ENCODE results near the gene MAEA. TPM values are rescaled to one million over a fixed set of nuclear protein-coding genes. Genes with fewer than 3 reads are reported as not detected.

MAEA gene
- total RNA-seq, 1 experiment from 2014 or later = 81.1 TPM

DNA sequence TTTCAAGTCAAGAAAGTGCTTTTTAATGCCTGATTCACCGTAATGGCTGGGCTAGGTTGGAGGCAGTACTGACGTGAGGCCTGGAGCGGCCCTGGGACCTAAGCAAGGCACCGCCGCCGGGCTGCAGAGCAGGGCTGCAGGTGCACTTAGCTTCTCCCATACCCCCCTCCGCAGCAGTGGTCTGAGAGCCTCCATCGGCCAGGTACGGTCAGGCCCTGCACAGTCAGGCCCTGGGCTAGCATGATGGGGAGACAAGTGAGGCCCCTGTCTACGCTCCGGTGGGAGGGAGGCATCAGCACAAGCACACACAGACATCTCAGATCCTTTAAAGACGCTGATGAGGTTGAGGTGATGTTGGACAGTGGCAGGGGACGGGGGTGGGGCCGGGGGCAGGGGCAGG lies 4.7 kb downstream of the MAEA start:
- H3K4me1 ChIP-seq = peaks cover 8% of the 10 kb centered on the region
- no peaks in the 10 kb centered on the region for H3K27me3 ChIP-seq (replicated peaks; ENCODE audit: control insufficient read depth, insufficient read depth, low read length)
- ChIA-PET POLR2A (no interaction called here), CTCF (no interaction called here)
- Mint-ChIP-seq H3K27ac (ENCODE audit: unreplicated experiment) (no peak overlapping the region), H3K27me3 (ENCODE audit: insufficient read depth, unreplicated experiment) (no peaks in the 10 kb centered on the region), H3K4me3 (ENCODE audit: unreplicated experiment) (no peak overlapping the region), H3K4me1 (ENCODE audit: low read depth, unreplicated experiment) (no peaks in the 10 kb centered on the region), H3K9me3 (ENCODE audit: unreplicated experiment) (no peaks in the 10 kb centered on the region), H3K36me3 (ENCODE audit: insufficient read depth, unreplicated experiment) (peaks cover 33% of the 10 kb centered on the region)
- peaks cover under 1% of the 10 kb centered on the region; the same call in 1 of the 2 replicates for H3K36me3 ChIP-seq (ENCODE audit: control insufficient read depth, insufficient read depth, low read length)
- no TSS peak for BruUV-seq (replicated peaks)
- no peak overlapping the region for H3K4me3 ChIP-seq (ENCODE audit: low read depth, low read length)
- no peaks in the 10 kb centered on the region for H3K9me3 ChIP-seq
- intact Hi-C loops (cut with micrococcal nuclease; ENCODE audit: unreplicated experiment) = no loop called here
- no peak for DNase-seq
- TF ChIP-seq, protein P1, sequence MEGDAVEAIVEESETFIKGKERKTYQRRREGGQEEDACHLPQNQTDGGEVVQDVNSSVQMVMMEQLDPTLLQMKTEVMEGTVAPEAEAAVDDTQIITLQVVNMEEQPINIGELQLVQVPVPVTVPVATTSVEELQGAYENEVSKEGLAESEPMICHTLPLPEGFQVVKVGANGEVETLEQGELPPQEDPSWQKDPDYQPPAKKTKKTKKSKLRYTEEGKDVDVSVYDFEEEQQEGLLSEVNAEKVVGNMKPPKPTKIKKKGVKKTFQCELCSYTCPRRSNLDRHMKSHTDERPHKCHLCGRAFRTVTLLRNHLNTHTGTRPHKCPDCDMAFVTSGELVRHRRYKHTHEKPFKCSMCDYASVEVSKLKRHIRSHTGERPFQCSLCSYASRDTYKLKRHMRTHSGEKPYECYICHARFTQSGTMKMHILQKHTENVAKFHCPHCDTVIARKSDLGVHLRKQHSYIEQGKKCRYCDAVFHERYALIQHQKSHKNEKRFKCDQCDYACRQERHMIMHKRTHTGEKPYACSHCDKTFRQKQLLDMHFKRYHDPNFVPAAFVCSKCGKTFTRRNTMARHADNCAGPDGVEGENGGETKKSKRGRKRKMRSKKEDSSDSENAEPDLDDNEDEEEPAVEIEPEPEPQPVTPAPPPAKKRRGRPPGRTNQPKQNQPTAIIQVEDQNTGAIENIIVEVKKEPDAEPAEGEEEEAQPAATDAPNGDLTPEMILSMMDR (IDR thresholded peaks at IDR 0.05; ENCODE audit: insufficient read depth in 1 of 2, low read depth in 1 of 2, low read length in 1 of 2, severe bottlenecking in 1 of 2, unreplicated experiment in 1 of 2) = no peak

DNA sequence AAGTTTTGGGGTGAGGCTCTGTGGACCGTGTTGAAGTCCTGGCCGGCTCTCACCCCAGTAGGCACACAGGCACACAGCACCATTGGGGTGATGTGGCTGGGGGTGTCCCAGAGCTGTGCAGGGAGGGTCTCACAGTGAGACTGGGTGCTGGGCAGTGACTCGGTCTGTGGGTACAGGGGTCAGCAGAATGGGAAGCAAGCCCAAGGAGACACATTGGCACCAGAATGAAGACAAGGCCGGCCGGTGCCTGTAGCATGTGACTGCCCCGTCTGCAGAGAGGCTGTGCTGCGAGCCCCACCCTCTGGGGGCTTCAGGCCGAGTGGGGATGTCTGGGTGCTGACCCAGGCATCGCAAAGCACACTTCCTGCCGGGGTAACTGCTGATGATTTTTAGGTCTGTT lies 5.2 kb downstream of the MAEA start:
- Histone ChIP-seq H3K4me1 (peaks cover 8% of the 10 kb centered on the region), H3K36me3 (ENCODE audit: control insufficient read depth, insufficient read depth, low read length) (peaks cover 2% of the 10 kb centered on the region; the same call in 1 of the 2 replicates), H3K9me3 (no peaks in the 10 kb centered on the region), H3K27me3 (replicated peaks; ENCODE audit: control insufficient read depth, insufficient read depth, low read length) (no peaks in the 10 kb centered on the region), H3K4me3 (ENCODE audit: low read depth, low read length) (no peak overlapping the region)
- no peak overlapping the region for H3K4me3 Mint-ChIP-seq (ENCODE audit: unreplicated experiment)
- H3K27me3 Mint-ChIP-seq (ENCODE audit: insufficient read depth, unreplicated experiment) = no peaks in the 10 kb centered on the region
- TF ChIP-seq, protein P1 (IDR thresholded peaks at IDR 0.05; ENCODE audit: insufficient read depth in 1 of 2, low read depth in 1 of 2, low read length in 1 of 2, severe bottlenecking in 1 of 2, unreplicated experiment in 1 of 2) = no peak
- H3K36me3 Mint-ChIP-seq (ENCODE audit: insufficient read depth, unreplicated experiment) = peaks cover 38% of the 10 kb centered on the region
- intact Hi-C loops (cut with micrococcal nuclease; ENCODE audit: unreplicated experiment) = no loop called here
- H3K27ac Mint-ChIP-seq (ENCODE audit: unreplicated experiment) = no peak overlapping the region
- no TSS peak for BruUV-seq (replicated peaks)
- H3K4me1 Mint-ChIP-seq (ENCODE audit: low read depth, unreplicated experiment) = no peaks in the 10 kb centered on the region
- ChIA-PET POLR2A (no interaction called here), CTCF (interaction anchor here (0.6 kb wide), 1 partner anchor 53 kb away, joined by 4 read pairs; no protein-coding TSS in a partner anchor)
- DNase-seq = no peak
- H3K9me3 Mint-ChIP-seq (ENCODE audit: unreplicated experiment) = no peaks in the 10 kb centered on the region

DNA sequence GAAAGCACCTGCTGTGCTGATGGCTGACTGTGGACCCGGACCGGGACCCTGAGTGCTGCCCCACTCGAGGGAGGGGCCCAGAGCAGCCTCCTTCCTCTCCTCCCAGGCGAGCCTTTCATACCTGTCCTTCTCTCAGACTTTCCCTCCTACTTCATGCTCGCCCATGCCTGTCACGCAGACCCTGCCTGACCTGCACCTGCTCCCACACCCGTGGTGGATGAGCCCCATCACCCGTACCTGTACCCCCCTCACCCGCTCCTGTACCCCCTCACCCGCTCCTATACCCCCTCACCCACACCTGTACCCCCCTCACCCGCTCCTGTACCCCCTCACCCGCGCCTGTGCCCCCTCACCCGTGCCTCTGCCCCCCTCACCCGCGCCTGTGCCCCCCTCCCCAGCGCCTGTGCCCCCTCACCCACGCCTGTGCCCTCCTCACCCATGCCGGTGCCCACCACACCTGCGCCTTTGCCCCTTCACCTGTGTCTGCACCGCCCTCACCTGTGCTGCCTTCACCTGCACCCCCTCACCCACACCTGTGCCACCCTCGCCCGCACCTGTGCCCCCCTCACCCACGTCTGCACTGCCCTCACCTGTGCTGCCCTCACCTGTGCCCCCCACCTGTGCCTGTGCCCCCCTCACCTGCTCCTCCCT lies 5.8 kb downstream of the MAEA start:
- CTCF ChIA-PET = interaction anchor here (0.6 kb wide), 1 partner anchor 53 kb away, joined by 4 read pairs; no protein-coding TSS in a partner anchor
- intact Hi-C loops (cut with micrococcal nuclease; ENCODE audit: unreplicated experiment) = no loop called here

More for the DNA sequence above, 5.8 kb downstream of the MAEA start:
- no peaks in the 10 kb centered on the region for H3K9me3 ChIP-seq
- Mint-ChIP-seq H3K9me3 (ENCODE audit: unreplicated experiment) (no peaks in the 10 kb centered on the region), H3K4me3 (ENCODE audit: unreplicated experiment) (no peak overlapping the region), H3K4me1 (ENCODE audit: low read depth, unreplicated experiment) (no peaks in the 10 kb centered on the region), H3K27me3 (ENCODE audit: insufficient read depth, unreplicated experiment) (no peaks in the 10 kb centered on the region), H3K27ac (ENCODE audit: unreplicated experiment) (no peak overlapping the region), H3K36me3 (ENCODE audit: insufficient read depth, unreplicated experiment) (peaks cover 40% of the 10 kb centered on the region)
- POLR2A ChIA-PET = no interaction called here
- no TSS peak for BruUV-seq (replicated peaks)
- no peak overlapping the region for H3K4me3 ChIP-seq (ENCODE audit: low read depth, low read length)
- peaks cover 2% of the 10 kb centered on the region; the same call in 1 of the 2 replicates for H3K36me3 ChIP-seq (ENCODE audit: control insufficient read depth, insufficient read depth, low read length)
- H3K27me3 ChIP-seq (replicated peaks; ENCODE audit: control insufficient read depth, insufficient read depth, low read length) = no peaks in the 10 kb centered on the region
- peaks cover 8% of the 10 kb centered on the region for H3K4me1 ChIP-seq
- TF ChIP-seq, protein P1 (IDR thresholded peaks at IDR 0.05; ENCODE audit: insufficient read depth in 1 of 2, low read depth in 1 of 2, low read length in 1 of 2, severe bottlenecking in 1 of 2, unreplicated experiment in 1 of 2) = no peak
- DNase-seq = no peak
